Fibroblast of the aortic adventitia (primary cell): ENCODE measurements around the gene RFXANK. TPM values are rescaled to one million over a fixed set of nuclear protein-coding genes. Genes with fewer than 3 reads are reported as not detected.

Source experiments
- DNase-seq: peaks from one replicate; pipeline ENCODE4 v3.0.0-alpha.2; 2010; ENCODE audit warnings: low read depth
- H3K4me3 ChIP-seq: 2 replicates; pipeline ENCODE4 v1.5.1; 2011; ENCODE audit warnings: low read depth, mild to moderate bottlenecking, control low read depth, low read length, moderate library complexity
- small RNA-seq: library from RNA; depleted of rRNA; stranded (forward); fragments of <200 nt; gene quantifications from one replicate; pipeline ENCODE3, GENCODE V24; 2012
- total RNA-seq: library from RNA; depleted of rRNA; stranded (reverse); fragments of >200 nt; gene quantifications from 2 replicates; pipeline ENCODE4 v1.2.3, GENCODE V29; 2012; ENCODE audit warnings: low replicate concordance
- TF ChIP-seq, protein P1 (sequence below): IDR thresholded peaks from 2 replicates; pipeline ENCODE4 v1.5.1; 2011; ENCODE audit warnings: mild to moderate bottlenecking, low read length, control low read depth, inconsistent platforms; ENCODE audit not compliant: insufficient read depth

The RFXANK gene
- total RNA-seq, 1 donor = 38.0 TPM

DNA sequence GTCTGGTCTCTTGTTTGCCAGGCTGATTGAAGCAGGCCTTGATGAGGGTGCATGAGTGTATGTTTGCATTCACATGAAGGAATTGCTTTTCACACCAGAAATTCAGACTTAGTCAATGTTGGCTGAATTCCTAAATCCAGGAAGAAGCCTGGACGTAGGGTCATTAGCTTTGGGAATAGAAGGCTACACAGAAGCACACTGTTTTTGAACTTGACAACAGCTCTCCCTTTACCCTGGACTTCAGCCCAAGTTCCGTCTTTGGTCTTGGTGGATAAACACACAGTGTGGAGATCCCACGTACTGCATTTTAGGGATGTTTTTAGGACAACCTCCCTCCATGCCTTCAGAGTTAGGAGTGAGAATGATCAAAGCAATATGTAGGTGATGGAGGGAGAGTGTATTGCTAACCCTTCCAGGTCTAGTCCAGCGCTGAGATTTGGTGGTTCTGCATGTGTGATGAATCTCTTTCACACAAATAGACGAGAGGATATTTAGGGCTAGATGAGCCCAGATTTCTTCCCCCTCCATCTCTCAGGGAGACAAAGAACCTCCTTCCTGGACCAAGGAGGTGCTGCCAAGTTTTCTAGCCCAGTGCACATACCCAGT, 58.2 kb downstream of the RFXANK start:
- no peak for DNase-seq
- TF ChIP-seq, protein P1, sequence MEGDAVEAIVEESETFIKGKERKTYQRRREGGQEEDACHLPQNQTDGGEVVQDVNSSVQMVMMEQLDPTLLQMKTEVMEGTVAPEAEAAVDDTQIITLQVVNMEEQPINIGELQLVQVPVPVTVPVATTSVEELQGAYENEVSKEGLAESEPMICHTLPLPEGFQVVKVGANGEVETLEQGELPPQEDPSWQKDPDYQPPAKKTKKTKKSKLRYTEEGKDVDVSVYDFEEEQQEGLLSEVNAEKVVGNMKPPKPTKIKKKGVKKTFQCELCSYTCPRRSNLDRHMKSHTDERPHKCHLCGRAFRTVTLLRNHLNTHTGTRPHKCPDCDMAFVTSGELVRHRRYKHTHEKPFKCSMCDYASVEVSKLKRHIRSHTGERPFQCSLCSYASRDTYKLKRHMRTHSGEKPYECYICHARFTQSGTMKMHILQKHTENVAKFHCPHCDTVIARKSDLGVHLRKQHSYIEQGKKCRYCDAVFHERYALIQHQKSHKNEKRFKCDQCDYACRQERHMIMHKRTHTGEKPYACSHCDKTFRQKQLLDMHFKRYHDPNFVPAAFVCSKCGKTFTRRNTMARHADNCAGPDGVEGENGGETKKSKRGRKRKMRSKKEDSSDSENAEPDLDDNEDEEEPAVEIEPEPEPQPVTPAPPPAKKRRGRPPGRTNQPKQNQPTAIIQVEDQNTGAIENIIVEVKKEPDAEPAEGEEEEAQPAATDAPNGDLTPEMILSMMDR = no peak
- H3K4me3 ChIP-seq = no peak overlapping the region

Small RNAs within 50 kb of the gene (small RNA-seq; reads per million reads assigned to genes)
- not detected for gene RNU6-1028P

Other genes starting within 250 kb of the RFXANK start
- gene SUGP2, start 158.7 kb upstream of the RFXANK start, total RNA-seq = 23.1 and 35.3 TPM in 2 replicates
- gene ARMC6, start 158.7 kb upstream of the RFXANK start, total RNA-seq = 29.6 and 30.1 TPM in 2 replicates
- gene SLC25A42, start 128.3 kb upstream of the RFXANK start, total RNA-seq = 3.7 and 4.8 TPM in 2 replicates
- gene TMEM161A, start 53.8 kb upstream of the RFXANK start, total RNA-seq = 6.7 and 9.3 TPM in 2 replicates
- gene MEF2B, start 22.0 kb upstream of the RFXANK start, total RNA-seq = 0.27 TPM in 1 of 2 replicates, not detected in the other
- gene BORCS8, start 106 bp upstream of the RFXANK start, total RNA-seq = 3.5 and 13.8 TPM in 2 replicates
- 3.4 and 17.8 TPM in 2 replicates for gene NR2C2AP, start 11.2 kb downstream of the RFXANK start, total RNA-seq
- gene NCAN, start 19.7 kb downstream of the RFXANK start, total RNA-seq = not detected in 2 replicates
- 0.27 TPM in 1 of 2 replicates, not detected in the other for gene TM6SF2, start 81.0 kb downstream of the RFXANK start, total RNA-seq
- 22.6 and 32.4 TPM in 2 replicates for gene SUGP1, start 128.3 kb downstream of the RFXANK start, total RNA-seq
- gene MAU2, start 128.6 kb downstream of the RFXANK start, total RNA-seq = 32.4 and 34.6 TPM in 2 replicates
- gene GATAD2A, start 213.4 kb downstream of the RFXANK start, total RNA-seq = 36.7 and 46.4 TPM in 2 replicates